ENCODE measurements around the gene MGAT4B. TPM values are rescaled to one million over a fixed set of nuclear protein-coding genes. Genes with fewer than 3 reads are reported as not detected.

Gene MGAT4B
- total and polyA plus RNA-seq, 2 of the 13 experiments (the other 11 are each of a cell fraction or from before 2014, with no cell fraction given) = 93.5 to 130 TPM

DNA sequence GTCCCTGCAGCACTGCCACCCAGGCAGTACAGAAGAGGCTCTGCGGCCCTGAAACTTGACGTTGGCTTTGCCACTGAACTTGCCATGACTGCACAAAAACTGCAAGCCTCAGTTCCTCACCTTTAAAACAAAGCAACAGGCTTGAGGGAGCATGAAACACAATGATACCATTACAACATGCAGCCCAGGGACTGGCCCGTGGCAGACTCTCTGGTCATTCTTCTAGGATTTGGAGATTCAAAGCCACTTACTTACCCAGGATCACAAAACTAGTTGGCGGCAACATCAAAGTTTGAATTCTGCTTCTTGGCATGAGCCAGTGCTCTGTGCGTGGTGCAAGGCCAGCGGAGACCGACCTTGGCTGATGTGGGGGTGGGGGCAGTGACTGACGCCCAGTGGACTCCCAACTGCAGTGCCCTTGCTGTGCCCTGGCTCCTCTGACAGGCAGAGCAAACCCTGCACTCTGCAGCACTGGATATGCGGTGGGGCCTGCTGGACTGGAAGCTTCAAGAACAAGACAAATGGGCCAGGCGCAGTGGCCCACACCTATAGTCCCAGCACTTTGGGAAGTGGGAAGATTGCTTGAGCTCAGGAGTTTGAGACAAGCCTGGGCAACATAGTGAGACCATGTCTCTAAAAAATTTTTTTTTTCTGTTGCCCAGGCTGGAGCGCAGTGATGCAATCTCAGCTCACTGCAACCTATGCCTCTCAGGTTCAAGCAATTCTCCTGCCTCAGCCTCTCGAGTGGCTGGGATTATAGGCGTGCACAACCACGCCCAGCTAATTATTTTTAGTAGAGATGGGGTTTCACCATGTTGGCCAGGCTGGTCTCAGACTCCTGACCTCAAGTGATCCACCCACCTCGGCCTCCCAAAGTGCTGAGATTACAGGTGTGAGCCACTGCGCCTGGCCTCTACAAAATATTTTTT, 32.9 kb upstream of the MGAT4B start (continued):
- TF ChIP-seq, protein P1, sequence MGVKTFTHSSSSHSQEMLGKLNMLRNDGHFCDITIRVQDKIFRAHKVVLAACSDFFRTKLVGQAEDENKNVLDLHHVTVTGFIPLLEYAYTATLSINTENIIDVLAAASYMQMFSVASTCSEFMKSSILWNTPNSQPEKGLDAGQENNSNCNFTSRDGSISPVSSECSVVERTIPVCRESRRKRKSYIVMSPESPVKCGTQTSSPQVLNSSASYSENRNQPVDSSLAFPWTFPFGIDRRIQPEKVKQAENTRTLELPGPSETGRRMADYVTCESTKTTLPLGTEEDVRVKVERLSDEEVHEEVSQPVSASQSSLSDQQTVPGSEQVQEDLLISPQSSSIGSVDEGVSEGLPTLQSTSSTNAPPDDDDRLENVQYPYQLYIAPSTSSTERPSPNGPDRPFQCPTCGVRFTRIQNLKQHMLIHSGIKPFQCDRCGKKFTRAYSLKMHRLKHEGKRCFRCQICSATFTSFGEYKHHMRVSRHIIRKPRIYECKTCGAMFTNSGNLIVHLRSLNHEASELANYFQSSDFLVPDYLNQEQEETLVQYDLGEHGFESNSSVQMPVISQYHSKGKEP (CRISPR knock-in tag; IDR thresholded peaks at IDR 0.05) = no peak
- TF ChIP-seq, protein P2, sequence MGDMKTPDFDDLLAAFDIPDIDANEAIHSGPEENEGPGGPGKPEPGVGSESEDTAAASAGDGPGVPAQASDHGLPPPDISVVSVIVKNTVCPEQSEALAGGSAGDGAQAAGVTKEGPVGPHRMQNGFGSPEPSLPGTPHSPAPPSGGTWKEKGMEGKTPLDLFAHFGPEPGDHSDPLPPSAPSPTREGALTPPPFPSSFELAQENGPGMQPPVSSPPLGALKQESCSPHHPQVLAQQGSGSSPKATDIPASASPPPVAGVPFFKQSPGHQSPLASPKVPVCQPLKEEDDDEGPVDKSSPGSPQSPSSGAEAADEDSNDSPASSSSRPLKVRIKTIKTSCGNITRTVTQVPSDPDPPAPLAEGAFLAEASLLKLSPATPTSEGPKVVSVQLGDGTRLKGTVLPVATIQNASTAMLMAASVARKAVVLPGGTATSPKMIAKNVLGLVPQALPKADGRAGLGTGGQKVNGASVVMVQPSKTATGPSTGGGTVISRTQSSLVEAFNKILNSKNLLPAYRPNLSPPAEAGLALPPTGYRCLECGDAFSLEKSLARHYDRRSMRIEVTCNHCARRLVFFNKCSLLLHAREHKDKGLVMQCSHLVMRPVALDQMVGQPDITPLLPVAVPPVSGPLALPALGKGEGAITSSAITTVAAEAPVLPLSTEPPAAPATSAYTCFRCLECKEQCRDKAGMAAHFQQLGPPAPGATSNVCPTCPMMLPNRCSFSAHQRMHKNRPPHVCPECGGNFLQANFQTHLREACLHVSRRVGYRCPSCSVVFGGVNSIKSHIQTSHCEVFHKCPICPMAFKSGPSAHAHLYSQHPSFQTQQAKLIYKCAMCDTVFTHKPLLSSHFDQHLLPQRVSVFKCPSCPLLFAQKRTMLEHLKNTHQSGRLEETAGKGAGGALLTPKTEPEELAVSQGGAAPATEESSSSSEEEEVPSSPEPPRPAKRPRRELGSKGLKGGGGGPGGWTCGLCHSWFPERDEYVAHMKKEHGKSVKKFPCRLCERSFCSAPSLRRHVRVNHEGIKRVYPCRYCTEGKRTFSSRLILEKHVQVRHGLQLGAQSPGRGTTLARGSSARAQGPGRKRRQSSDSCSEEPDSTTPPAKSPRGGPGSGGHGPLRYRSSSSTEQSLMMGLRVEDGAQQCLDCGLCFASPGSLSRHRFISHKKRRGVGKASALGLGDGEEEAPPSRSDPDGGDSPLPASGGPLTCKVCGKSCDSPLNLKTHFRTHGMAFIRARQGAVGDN (CRISPR knock-in tag; IDR thresholded peaks at IDR 0.05) = peak; percentile 60
- TF ChIP-seq CBX5 (CRISPR knock-in tag; IDR thresholded peaks at IDR 0.05; ENCODE audit: borderline replicate concordance) (no peak), ZNF354B (CRISPR knock-in tag; IDR thresholded peaks at IDR 0.05) (no peak), AGO2 (optimal IDR thresholded peaks at IDR 0.05; ENCODE audit: low read depth, low read length) (peak; percentile 89), ASH2L (IDR thresholded peaks at IDR 0.05; ENCODE audit: insufficient read length, low read depth, low read length) (no peak), ZNF224 (CRISPR knock-in tag; IDR thresholded peaks at IDR 0.05) (no peak), ZBTB38 (CRISPR knock-in tag; IDR thresholded peaks at IDR 0.05) (peak; percentile 27; the same call in 1 of the 2 replicates)
- TF ChIP-seq, protein P3, sequence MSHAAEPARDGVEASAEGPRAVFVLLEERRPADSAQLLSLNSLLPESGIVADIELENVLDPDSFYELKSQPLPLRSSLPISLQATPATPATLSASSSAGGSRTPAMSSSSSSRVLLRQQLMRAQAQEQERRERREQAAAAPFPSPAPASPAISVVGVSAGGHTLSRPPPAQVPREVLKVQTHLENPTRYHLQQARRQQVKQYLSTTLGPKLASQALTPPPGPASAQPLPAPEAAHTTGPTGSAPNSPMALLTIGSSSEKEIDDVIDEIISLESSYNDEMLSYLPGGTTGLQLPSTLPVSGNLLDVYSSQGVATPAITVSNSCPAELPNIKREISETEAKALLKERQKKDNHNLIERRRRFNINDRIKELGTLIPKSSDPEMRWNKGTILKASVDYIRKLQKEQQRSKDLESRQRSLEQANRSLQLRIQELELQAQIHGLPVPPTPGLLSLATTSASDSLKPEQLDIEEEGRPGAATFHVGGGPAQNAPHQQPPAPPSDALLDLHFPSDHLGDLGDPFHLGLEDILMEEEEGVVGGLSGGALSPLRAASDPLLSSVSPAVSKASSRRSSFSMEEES (CRISPR knock-in tag; IDR thresholded peaks at IDR 0.05) = no peak
- TF ChIP-seq, protein P4, sequence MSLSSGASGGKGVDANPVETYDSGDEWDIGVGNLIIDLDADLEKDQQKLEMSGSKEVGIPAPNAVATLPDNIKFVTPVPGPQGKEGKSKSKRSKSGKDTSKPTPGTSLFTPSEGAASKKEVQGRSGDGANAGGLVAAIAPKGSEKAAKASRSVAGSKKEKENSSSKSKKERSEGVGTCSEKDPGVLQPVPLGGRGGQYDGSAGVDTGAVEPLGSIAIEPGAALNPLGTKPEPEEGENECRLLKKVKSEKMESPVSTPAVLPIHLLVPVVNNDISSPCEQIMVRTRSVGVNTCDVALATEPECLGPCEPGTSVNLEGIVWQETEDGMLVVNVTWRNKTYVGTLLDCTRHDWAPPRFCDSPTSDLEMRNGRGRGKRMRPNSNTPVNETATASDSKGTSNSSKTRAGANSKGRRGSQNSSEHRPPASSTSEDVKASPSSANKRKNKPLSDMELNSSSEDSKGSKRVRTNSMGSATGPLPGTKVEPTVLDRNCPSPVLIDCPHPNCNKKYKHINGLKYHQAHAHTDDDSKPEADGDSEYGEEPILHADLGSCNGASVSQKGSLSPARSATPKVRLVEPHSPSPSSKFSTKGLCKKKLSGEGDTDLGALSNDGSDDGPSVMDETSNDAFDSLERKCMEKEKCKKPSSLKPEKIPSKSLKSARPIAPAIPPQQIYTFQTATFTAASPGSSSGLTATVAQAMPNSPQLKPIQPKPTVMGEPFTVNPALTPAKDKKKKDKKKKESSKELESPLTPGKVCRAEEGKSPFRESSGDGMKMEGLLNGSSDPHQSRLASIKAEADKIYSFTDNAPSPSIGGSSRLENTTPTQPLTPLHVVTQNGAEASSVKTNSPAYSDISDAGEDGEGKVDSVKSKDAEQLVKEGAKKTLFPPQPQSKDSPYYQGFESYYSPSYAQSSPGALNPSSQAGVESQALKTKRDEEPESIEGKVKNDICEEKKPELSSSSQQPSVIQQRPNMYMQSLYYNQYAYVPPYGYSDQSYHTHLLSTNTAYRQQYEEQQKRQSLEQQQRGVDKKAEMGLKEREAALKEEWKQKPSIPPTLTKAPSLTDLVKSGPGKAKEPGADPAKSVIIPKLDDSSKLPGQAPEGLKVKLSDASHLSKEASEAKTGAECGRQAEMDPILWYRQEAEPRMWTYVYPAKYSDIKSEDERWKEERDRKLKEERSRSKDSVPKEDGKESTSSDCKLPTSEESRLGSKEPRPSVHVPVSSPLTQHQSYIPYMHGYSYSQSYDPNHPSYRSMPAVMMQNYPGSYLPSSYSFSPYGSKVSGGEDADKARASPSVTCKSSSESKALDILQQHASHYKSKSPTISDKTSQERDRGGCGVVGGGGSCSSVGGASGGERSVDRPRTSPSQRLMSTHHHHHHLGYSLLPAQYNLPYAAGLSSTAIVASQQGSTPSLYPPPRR (CRISPR knock-in tag; IDR thresholded peaks at IDR 0.05; ENCODE audit: borderline replicate concordance) = no peak

Data from HepG2 (cell line).